Measurements from ENCODE around the gene MS4A8.

The MS4A8 gene

DNA sequence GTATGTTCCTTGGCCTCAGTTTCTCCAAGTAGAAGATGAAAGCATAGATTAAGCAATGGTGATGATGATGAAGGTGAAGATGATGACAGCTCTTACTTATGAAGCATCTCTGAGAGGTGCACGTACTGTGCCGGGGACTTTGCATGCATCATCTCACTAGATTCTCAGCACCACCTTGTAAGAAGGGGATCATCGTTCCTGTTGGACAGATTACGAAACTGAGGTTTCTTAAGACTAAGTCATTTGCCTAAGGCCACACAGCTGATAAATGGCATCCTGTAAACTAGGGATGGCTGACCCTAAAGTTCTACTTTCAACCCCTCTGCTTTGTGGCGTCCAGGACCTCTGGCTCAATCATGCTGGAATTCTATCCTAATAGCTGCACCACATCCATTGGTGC is 65.9 kb downstream of the MS4A8 start:
- no peaks in the 10 kb centered on the region for H3K79me2 ChIP-seq (ENCODE audit: insufficient read depth, low read depth)
- no peaks in the 10 kb centered on the region for H4K20me1 ChIP-seq (ENCODE audit: insufficient read depth)
- H2AFZ ChIP-seq (ENCODE audit: low read depth), result no peak overlapping the region
- H3K4me3 ChIP-seq (IDR thresholded peaks at IDR 0.05; ENCODE audit: insufficient read depth, low read depth, low read length), result no peak overlapping the region
- TF ChIP-seq, protein P1, sequence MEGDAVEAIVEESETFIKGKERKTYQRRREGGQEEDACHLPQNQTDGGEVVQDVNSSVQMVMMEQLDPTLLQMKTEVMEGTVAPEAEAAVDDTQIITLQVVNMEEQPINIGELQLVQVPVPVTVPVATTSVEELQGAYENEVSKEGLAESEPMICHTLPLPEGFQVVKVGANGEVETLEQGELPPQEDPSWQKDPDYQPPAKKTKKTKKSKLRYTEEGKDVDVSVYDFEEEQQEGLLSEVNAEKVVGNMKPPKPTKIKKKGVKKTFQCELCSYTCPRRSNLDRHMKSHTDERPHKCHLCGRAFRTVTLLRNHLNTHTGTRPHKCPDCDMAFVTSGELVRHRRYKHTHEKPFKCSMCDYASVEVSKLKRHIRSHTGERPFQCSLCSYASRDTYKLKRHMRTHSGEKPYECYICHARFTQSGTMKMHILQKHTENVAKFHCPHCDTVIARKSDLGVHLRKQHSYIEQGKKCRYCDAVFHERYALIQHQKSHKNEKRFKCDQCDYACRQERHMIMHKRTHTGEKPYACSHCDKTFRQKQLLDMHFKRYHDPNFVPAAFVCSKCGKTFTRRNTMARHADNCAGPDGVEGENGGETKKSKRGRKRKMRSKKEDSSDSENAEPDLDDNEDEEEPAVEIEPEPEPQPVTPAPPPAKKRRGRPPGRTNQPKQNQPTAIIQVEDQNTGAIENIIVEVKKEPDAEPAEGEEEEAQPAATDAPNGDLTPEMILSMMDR (conservative IDR thresholded peaks at IDR 0.05; ENCODE audit: low read depth, low read length), result no peak
- peak overlapping the region; percentile 31; the same call in 1 of the 2 replicates for H3K4me2 ChIP-seq
- H3K27me3 ChIP-seq (ENCODE audit: insufficient read depth, low read depth), result no peaks in the 10 kb centered on the region
- no peak overlapping the region for H3K27ac ChIP-seq
- peaks cover 40% of the 10 kb centered on the region for H3K4me1 ChIP-seq (ENCODE audit: low read depth, poor library complexity, severe bottlenecking)
- H3K36me3 ChIP-seq (ENCODE audit: insufficient read depth), result no peaks in the 10 kb centered on the region
- no peak overlapping the region for H3K9ac ChIP-seq

Data from KMS-11 (cell line).